GM18520 (cell line): ENCODE results near the gene LAMA5.

Source experiments
- ATAC-seq: cut with Tn5 transposase; IDR thresholded peaks from one replicate; pipeline ENCODE4 v1.9.1; 2021; ENCODE audit not compliant: unreplicated experiment

LAMA5 gene

GRCh38 chr20:62317167-62317655, 49.9 kb downstream of the LAMA5 start:
- no peak for ATAC-seq

GRCh38 chr20:62316331-62317166, 50.6 kb downstream of the LAMA5 start:
- ATAC-seq: no peak

DNA sequence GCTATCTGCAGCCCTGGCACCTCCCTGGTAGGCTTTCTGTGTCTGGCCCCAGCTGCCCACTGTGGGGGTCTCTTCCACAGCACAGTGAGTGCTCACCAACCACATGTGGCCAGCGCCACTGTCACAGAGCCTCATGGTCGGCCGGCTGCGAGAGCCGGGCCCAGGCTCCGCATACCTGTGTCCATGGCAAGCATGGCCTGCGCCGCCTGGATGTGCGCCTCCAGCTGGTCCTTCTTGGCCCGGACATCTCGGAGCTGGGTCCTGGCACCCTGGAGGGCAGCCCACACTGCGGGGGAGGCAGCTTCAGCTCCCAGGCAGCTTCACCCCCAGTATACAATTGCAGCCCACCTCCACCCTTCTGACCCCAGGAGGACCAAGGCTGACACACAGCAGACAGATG, 51.3 kb downstream of the LAMA5 start:
- no peak for ATAC-seq

GRCh38 chr20:62314711-62315302, 52.3 kb downstream of the LAMA5 start:
- no peak for ATAC-seq

DNA sequence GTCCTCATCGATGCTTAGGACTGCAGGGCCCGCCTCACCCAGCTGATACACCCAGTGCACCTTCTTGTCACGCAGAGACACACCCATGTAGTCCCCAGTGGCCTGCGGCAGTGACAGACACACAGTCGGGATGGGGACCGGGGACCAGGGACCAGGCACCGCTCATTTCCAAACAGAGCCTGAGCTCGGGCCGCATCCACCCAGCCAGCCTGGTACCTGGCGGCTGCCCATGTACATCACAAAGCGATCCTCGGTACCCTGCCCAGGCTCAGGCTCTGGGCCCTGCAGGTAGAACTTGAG, 52.8 kb downstream of the LAMA5 start:
- no peak for ATAC-seq

DNA sequence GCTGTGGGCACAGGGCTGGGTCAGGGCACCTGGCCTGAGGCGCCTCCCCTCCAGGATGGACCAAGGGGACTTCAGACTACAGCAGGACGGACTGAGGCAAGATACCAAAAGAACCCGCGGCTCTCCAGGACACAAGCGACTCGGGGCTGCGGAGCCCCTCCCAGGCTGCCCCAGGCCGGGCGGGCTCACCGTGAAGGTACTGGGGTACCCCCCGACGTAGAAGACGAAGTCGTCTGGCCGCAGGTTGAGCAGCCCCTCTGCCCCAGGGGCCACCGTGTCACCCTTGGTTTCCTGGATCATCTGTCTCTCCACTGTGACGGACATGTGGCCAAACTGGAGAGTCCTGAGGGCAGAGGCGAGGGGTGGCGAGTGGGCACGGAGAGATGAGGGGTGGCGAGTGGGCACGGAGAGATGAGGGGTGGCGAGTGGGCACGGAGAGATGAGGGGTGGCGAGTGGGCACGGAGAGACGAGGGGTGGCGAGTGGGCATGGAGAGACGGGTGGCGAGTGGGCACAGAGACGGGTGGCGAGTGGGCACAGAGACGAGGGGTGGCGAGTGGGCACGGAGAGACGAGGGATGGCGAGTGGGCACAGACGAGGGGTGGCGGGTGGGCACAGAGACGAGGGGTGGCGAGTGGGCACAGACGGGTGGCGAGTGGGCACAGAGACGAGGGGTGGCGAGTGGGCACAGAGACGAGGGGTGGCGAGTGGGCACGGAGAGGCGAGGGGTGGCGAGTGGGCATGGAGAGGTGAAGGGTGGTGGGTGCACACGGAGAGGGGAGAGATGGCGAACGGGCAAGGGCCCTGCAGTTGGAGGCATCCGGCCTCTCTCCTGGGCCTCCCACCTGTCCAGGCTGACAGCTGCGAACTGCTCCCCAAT, 53.4 kb downstream of the LAMA5 start:
- ATAC-seq: no peak

DNA sequence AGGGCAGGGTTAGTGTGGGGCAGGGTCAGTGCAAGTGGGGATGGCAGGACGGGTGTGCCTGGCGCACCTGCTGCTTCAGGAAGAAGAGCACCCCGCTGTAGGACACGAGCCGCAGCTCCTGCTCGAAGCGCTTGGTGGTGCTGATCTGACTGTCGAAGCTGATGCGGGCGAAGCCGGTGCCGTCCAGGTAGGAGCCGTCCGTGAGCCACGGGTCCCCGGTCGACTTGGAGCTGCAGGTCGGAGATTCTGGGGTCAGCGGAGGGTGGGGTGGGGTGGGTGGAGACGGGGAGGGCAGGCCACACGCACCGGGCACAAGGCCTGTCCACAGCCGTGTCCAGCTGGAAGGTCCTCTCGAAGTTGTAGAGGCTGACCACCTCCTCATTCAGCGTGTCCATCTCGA, 54.1 kb downstream of the LAMA5 start:
- ATAC-seq: no peak

DNA sequence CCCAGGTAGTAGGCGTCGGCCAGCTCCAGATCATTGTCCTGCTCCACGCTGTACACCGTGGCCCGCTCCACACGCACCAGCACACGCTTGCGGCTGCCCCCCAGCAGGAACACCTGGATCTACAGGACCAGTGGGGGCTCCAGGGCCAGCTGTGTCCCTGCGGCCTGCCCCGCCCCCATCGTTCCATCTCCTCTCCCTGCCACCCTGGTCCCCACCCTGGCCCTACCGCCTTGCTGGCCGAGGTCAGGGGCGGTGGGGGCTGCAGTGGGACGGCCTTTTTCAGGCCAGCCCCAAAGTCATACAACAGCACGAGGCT, 54.5 kb downstream of the LAMA5 start:
- no peak for ATAC-seq

- ATAC-seq: no peak
These were observed 55.1 kb downstream of the LAMA5 start for GRCh38 chr20:62311832-62312661.

- ATAC-seq: no peak
These were observed 56.0 kb downstream of the LAMA5 start for GRCh38 chr20:62311150-62311549.

GRCh38 chr20:62310757-62311121, 56.4 kb downstream of the LAMA5 start:
- no peak for ATAC-seq

DNA sequence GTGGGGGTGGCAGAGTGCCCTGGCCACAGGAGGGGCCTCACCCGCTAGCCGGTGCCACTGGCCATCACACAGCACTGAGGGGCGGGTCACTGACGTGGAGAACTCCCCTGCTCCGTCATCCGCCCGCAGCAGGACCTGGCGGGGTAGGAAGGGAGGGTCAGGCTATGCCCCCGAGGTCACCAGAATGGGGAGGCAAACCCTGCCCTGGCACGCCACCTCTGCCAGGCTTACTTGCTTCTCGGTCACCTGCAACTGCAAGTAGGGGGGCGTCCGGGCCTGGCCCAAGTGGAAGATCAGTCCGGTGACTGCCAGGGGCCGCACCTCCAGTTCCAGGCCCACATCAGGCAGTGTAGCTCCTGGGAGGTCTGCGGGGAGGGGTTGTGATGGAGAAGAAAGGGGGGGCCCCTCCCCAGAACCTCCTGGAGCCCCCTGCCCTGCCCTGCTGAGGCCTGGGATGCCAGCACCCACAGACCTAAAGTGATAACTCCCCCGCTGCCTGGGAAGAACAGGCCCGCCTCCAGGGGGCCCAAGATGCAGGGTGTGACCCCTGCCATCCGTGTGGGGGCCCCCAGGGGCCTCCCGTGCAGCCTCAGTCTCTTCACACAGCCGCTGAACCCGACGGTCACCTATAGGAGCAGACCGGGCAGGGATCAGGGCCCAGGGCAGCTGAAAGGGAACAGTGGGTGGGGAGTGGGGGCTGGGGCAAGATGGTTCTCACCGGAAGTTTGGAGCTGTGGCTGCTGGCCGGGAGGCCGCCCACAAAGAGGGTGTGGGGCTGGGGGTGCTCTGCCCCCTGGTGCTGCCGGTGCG, 57.0 kb downstream of the LAMA5 start:
- no peak for ATAC-seq

GRCh38 chr20:62309198-62309944, 57.7 kb downstream of the LAMA5 start:
- no peak for ATAC-seq

GRCh38 chr20:62308102-62308822, 58.9 kb downstream of the LAMA5 start:
- ATAC-seq: no peak

DNA sequence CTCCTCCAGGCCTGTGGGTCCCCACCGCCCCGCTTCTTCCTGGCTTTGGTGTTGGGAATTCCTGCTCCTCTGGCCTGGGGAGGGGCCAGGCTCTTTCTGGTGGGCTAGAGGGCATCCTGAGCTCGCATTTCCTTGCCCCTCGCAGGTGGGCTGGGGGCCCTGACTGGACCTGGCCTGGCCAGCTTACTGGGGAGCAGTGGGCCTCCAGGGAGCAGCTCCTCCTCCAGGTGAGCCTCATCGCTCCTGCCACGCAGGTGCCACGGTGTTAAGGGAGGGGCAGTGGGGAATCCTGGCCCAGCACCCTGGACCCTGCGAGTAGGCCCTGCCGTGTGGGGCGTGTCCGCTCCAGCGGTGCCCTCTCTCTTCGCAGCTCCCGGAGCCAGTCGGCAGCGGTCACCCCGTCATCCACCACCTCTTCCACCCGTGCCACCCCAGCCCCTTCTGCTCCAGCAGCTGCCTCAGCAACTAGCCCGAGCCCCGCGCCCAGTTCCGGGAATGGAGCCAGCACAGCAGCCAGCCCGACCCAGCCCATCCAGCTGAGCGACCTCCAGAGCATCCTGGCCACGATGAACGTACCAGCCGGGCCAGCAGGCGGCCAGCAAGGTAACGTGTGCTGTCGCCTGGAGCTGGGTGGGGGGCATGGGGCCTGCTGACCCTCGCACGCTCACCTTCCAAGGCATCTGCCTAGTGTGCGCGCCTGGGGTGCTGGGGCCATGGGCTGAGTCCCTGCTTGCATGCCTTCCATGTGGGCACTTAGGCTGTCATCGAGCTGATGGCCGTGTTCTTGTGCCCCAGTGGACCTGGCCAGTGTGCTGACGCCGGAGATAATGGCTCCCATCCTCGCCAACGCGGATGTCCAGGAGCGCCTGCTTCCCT, 59.6 kb downstream of the LAMA5 start:
- no peak for ATAC-seq

GRCh38 chr20:62306414-62307187, 60.5 kb downstream of the LAMA5 start:
- ATAC-seq: no peak

DNA sequence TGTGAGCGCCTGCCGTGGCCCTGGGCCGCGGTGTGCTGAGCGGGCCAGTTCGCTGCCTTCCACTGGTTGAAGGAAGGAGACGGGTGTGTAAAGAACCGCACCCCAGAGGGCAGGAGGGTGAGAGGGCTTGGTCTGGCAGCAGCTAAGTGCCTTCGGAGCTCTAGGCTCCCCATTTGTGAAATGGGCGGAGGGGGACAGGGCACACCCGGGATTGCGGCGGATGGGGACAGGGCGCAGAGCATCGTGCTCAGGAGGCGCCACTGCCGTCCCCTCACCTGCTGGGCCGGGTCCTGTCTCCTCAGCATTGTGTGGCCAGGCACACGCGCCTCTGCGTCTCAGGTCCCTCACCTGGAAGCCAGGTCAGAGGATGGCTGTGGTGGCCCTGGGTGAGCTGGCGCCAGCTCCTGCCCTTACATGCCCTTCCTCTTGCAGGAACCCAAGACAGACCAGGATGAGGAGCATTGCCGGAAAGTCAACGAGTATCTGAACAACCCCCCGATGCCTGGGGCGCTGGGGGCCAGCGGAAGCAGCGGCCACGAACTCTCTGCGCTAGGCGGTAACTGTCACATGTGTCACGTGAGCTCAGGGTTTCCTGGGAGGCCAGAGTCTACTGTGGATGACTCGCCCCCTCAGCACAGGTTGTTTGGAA, 61.2 kb downstream of the LAMA5 start:
- no peak for ATAC-seq
